PC-3 (cell line): ENCODE results near the gene ST7. TPM values are rescaled to one million over a fixed set of nuclear protein-coding genes. Genes with fewer than 3 reads are reported as not detected.

Source experiments
- ATAC-seq: fragments of 200-7000 bp; cut with Tn5 transposase; 2 replicates; pipeline ENCODE4 v1.9.1; 2020; ENCODE audit warnings: mild to moderate bottlenecking, moderate library complexity
- BruUV-seq: library from RNA; stranded (reverse); fragments of 400-500 nt; replicated peaks from 2 replicates; lab custom pipeline; 2021; lab: Mats Ljungman, UMichigan
- CTCF ChIA-PET: fragments of 300-600 bp; sonication (Branson Sonifier 250); formaldehyde crosslinking; loops from one replicate; lab custom pipeline; 2022; ENCODE audit warnings: antibody characterized with exemption; lab: Charles Lee
- POLR2A ChIA-PET: fragments of 300-600 bp; sonication (Branson Sonifier 250); formaldehyde crosslinking; loops from one replicate; lab custom pipeline; 2022; ENCODE audit warnings: antibody characterized with exemption; ENCODE audit not compliant: unreplicated experiment; lab: Charles Lee
- DNase-seq: peaks from one replicate; pipeline ENCODE4 v3.0.0-alpha.2; 2015
- H2AFZ ChIP-seq: fragments of 300-600 bp; sonication (generic); 2 replicates; pipeline ENCODE4 v1.6.0; 2016; ENCODE audit warnings: antibody characterized with exemption, low read length
- H3F3A ChIP-seq: fragments of 300-600 bp; sonication (generic); one replicate; pipeline ENCODE4 v1.6.0; 2017; ENCODE audit warnings: antibody characterized with exemption, low read length, control low read depth, mild to moderate bottlenecking; ENCODE audit not compliant: unreplicated experiment
- H3K27ac ChIP-seq: fragments of 300-600 bp; sonication (generic); 2 replicates; pipeline ENCODE4 v1.5.1; 2016; ENCODE audit warnings: mild to moderate bottlenecking, low read length
- H3K27me3 ChIP-seq: fragments of 300-600 bp; sonication (generic); 2 replicates; pipeline ENCODE4 v1.6.1; 2016; ENCODE audit warnings: low read length, mixed read lengths
- H3K36me3 ChIP-seq: fragments of 300-600 bp; sonication (generic); 2 replicates; pipeline ENCODE4 v1.6.1; 2016; ENCODE audit warnings: low read depth, mixed run types, low read length, mixed read lengths
- H3K4me1 ChIP-seq: fragments of 300-600 bp; sonication (generic); 2 replicates; pipeline ENCODE4 v1.5.1; 2016; ENCODE audit warnings: low read length; ENCODE audit not compliant: insufficient read depth
- H3K4me2 ChIP-seq: fragments of 300-600 bp; sonication (generic); 2 replicates; pipeline ENCODE4 v1.6.0; 2016; ENCODE audit warnings: low read length
- H3K4me3 ChIP-seq: fragments of 300-600 bp; sonication (generic); 2 replicates; pipeline ENCODE4 v1.5.1; 2016; ENCODE audit warnings: mild to moderate bottlenecking, low read length, mixed read lengths
- H3K79me2 ChIP-seq: fragments of 300-600 bp; sonication (generic); 2 replicates; pipeline ENCODE4 v1.6.1; 2017; ENCODE audit warnings: low read length, mixed read lengths
- H3K9ac ChIP-seq: fragments of 300-600 bp; sonication (generic); 2 replicates; pipeline ENCODE4 v1.6.0; 2016; ENCODE audit warnings: mild to moderate bottlenecking, low read length
- H3K9me2 ChIP-seq: fragments of 300-600 bp; sonication (generic); replicated peaks from 2 replicates; pipeline ENCODE4 v1.6.1; 2016; ENCODE audit warnings: mixed run types, low read length, mixed read lengths
- H3K9me3 ChIP-seq: fragments of 300-600 bp; sonication (generic); 2 replicates; pipeline ENCODE4 v1.6.1; 2016; ENCODE audit warnings: low read length, mixed read lengths
- H4K20me1 ChIP-seq: fragments of 300-600 bp; sonication (generic); 2 replicates; pipeline ENCODE4 v1.6.1; 2016; ENCODE audit warnings: low read length, mixed read lengths
- EZH2 ChIP-seq: fragments of 300-600 bp; sonication (generic); IDR thresholded peaks from one replicate; pipeline ENCODE4 v1.6.1; 2017; ENCODE audit warnings: antibody characterized with exemption, mild to moderate bottlenecking, low read length; ENCODE audit not compliant: unreplicated experiment
- EZH2phosphoT487 ChIP-seq: fragments of 300-600 bp; sonication (generic); IDR thresholded peaks from 2 replicates; pipeline ENCODE4 v1.6.1; 2018; ENCODE audit warnings: mild to moderate bottlenecking, antibody characterized with exemption, low read length, borderline replicate concordance
- intact Hi-C: fragments of 100-400 bp; cut with micrococcal nuclease; formaldehyde crosslinking; loops from 2 replicates; pipeline ENCODE4 v1.9.0; 2023
- total RNA-seq: library from RNA; depleted of rRNA; stranded (reverse); fragments of >200 nt; gene quantifications from 2 replicates; pipeline ENCODE4 v1.2.3, GENCODE V29; 2014
- TF ChIP-seq, protein P1 (sequence below): fragments of 300-600 bp; sonication (generic); conservative IDR thresholded peaks from 2 replicates; pipeline ENCODE4 v1.5.1; 2017; ENCODE audit warnings: antibody characterized with exemption, low read depth, mild to moderate bottlenecking, low read length

The ST7 gene
- total RNA-seq, 1 experiment from 2014 or later: 19.7 TPM

DNA sequence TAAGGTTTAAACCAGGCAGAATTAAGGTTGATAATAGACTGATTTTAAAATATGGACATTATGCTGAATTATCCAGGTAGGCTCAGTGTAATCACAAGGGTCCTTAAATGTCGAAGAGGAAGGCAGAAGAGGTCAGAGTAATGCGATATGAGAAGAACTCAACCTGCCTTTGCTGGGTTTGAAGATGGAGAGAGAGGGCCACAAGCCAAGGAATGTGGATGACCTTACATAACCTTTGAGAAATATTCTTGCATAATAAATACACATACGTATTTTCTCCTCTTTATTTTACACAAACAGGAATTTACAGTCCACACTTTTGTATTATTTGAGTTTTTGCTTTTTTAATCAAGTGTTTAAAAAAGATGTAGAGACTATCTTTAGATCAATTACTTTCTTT lies 88.5 kb downstream of the ST7 start:
- ATAC-seq (no peak), DNase-seq (no peak)
- Histone ChIP-seq H2AFZ (no peak overlapping the region), H3K4me2 (no peak overlapping the region), H3K79me2 (no peaks in the 10 kb centered on the region), H3K9me3 (no peaks in the 10 kb centered on the region), H3K4me3 (no peak overlapping the region), H4K20me1 (no peaks in the 10 kb centered on the region), H3K9ac (no peak overlapping the region), H3K27ac (no peak overlapping the region), H3K27me3 (no peaks in the 10 kb centered on the region), H3K4me1 (no peaks in the 10 kb centered on the region), H3F3A (no peaks in the 10 kb centered on the region), H3K36me3 (no peaks in the 10 kb centered on the region), H3K9me2 (no peaks in the 10 kb centered on the region)
- ChIA-PET CTCF (no interaction called here), POLR2A (no interaction called here)
- TF ChIP-seq EZH2phosphoT487 (no peak), EZH2 (no peak)
- TF ChIP-seq, protein P1, sequence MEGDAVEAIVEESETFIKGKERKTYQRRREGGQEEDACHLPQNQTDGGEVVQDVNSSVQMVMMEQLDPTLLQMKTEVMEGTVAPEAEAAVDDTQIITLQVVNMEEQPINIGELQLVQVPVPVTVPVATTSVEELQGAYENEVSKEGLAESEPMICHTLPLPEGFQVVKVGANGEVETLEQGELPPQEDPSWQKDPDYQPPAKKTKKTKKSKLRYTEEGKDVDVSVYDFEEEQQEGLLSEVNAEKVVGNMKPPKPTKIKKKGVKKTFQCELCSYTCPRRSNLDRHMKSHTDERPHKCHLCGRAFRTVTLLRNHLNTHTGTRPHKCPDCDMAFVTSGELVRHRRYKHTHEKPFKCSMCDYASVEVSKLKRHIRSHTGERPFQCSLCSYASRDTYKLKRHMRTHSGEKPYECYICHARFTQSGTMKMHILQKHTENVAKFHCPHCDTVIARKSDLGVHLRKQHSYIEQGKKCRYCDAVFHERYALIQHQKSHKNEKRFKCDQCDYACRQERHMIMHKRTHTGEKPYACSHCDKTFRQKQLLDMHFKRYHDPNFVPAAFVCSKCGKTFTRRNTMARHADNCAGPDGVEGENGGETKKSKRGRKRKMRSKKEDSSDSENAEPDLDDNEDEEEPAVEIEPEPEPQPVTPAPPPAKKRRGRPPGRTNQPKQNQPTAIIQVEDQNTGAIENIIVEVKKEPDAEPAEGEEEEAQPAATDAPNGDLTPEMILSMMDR: no peak
- no TSS peak for BruUV-seq
- intact Hi-C loops: no loop called here

DNA sequence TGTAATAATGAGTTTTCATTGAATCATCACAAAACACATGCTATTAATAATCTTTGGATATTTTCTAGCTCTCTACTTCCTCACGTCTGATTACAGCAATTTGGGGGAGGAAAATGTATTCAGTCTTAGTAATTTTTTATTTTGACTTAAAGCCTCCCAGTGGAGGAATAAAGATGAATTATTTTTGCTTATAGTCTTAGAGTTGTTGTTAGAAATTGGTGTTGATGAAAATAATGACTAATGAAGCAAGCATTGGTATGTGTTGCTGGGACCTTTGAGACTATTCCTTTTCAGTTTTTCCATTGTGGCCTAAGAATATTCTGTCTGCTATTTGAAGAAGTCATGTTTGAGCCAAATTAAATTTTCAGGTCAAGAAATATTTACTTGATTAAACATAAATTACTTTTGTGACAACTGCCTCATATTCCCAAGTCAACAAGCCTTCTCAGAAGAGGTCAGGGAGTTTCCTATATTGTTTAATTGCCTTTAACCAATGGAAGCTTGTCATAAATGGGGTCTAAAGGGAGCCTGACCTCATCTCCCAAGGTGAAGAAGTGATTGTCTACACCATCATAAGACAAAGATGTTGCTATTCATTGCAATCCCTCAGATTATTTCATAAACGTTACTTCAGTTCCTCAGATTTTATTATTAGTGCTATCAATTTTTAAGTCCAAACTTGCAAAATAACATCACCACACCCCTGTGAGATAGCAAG lies 90.0 kb downstream of the ST7 start:
- Histone ChIP-seq H3K9me3 (no peaks in the 10 kb centered on the region), H3K27ac (no peak overlapping the region), H3K4me3 (no peak overlapping the region), H4K20me1 (no peaks in the 10 kb centered on the region), H3K27me3 (no peaks in the 10 kb centered on the region), H3K4me1 (no peaks in the 10 kb centered on the region), H3F3A (no peaks in the 10 kb centered on the region), H3K9ac (no peak overlapping the region), H3K79me2 (no peaks in the 10 kb centered on the region), H3K36me3 (no peaks in the 10 kb centered on the region), H2AFZ (no peak overlapping the region), H3K9me2 (no peaks in the 10 kb centered on the region), H3K4me2 (no peak overlapping the region)
- no TSS peak for BruUV-seq
- no peak for ATAC-seq
- intact Hi-C loops: no loop called here
- no peak for DNase-seq
- CTCF ChIA-PET: no interaction called here
- TF ChIP-seq EZH2phosphoT487 (no peak), EZH2 (no peak)
- TF ChIP-seq, protein P1: no peak
- POLR2A ChIA-PET: no interaction called here

DNA sequence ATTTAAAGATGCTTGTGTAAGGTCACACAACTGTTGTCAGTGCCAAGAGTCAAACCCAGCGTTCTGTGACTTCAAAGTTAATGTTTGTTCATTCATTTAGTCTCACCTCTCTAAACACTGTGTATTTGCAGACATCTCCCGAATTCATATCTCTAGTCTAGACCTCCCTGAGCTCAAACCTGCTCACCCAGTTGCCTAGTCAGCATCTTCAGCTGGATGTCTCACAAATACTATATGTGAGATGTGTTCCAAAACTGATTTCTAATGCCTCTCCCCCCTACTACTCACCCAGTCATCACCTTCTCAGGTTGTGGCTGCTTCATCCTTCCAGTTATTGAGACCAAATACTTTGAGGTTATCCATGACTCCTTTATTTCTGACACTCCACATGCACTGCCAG lies 91.4 kb downstream of the ST7 start:
- ATAC-seq (no peak), DNase-seq (no peak)
- no peaks in the 10 kb centered on the region for H3K9me3 ChIP-seq
- H3K9ac ChIP-seq: no peak overlapping the region
- H3K27ac ChIP-seq: no peak overlapping the region
- ChIA-PET POLR2A (no interaction called here), CTCF (no interaction called here)
- no peaks in the 10 kb centered on the region for H3K27me3 ChIP-seq
- no peak overlapping the region for H2AFZ ChIP-seq
- H3K36me3 ChIP-seq: no peaks in the 10 kb centered on the region
- TF ChIP-seq, protein P1: no peak
- TF ChIP-seq EZH2 (no peak), EZH2phosphoT487 (no peak)
- no peaks in the 10 kb centered on the region for H4K20me1 ChIP-seq
- no peaks in the 10 kb centered on the region for H3F3A ChIP-seq
- no peak overlapping the region for H3K4me3 ChIP-seq
- H3K4me2 ChIP-seq: no peak overlapping the region
- H3K79me2 ChIP-seq: no peaks in the 10 kb centered on the region
- H3K9me2 ChIP-seq: no peaks in the 10 kb centered on the region
- intact Hi-C loops: no loop called here
- H3K4me1 ChIP-seq: no peaks in the 10 kb centered on the region
- no TSS peak for BruUV-seq
